Right cardiac atrium (tissue), 5 donors: Measurements from ENCODE around the gene PLEKHH1. TPM values are rescaled to one million over a fixed set of nuclear protein-coding genes. Genes with fewer than 3 reads are reported as not detected.
A peak's percentile ranks its signal among the peaks of the same experiment; 100 is the strongest.

Experiments used
- ATAC-seq, 2 donors: fragments of 200-7000 bp; cut with Tn5 transposase; one replicate each; pipeline versions ENCODE4 v1.8.0 to v1.9.1; 2020; ENCODE audit warnings: moderate library complexity in 2 of 2, mild to moderate bottlenecking in 1 of 2
- DNase-seq, 3 donors: peaks; one replicate each; pipeline ENCODE4 v3.0.0-alpha.2; 2020
- H3K27ac ChIP-seq: one replicate; pipeline ENCODE4 v1.5.1; 2013; ENCODE audit warnings: mild to moderate bottlenecking, low read length, control low read depth, moderate library complexity
- H3K27me3 ChIP-seq: one replicate; pipeline ENCODE4 v1.6.1; 2013; ENCODE audit not compliant: control insufficient read depth, insufficient read depth
- H3K4me1 ChIP-seq: one replicate; pipeline ENCODE4 v1.6.1; 2013; ENCODE audit warnings: low read length; ENCODE audit not compliant: control insufficient read depth, insufficient read depth
- H3K4me3 ChIP-seq: one replicate; pipeline ENCODE4 v1.5.1; 2013; ENCODE audit warnings: low read length, control low read depth
- H3K9me3 ChIP-seq: one replicate; pipeline ENCODE4 v1.6.1; 2013; ENCODE audit warnings: low read length; ENCODE audit not compliant: control insufficient read depth
- WGBS: extraction: QIAGEN DNeasy Blood & Tissue Kit; methylation state at CpG from one replicate; pipeline ENCODE4 v1.1.7; 2013; 5-methylcytosine and 5-hydroxymethylcytosine counted together
- intact Hi-C, 4 donors: fragments of 100-400 bp; cut with DNase I; formaldehyde crosslinking; loops; one replicate each; pipeline versions ENCODE4 v1.11.0 to v1.14.0; 2022 to 2023
- polyA plus RNA-seq: library from polyadenylated mRNA; stranded (reverse); fragments of 200-250 nt; gene quantifications from one replicate; pipeline ENCODE4 v1.2.3, GENCODE V29; 2013
- total RNA-seq, 4 donors: library from RNA; stranded (reverse); fragmentation: NEBNext Ultra II Directional; extraction: Animal tissue kit (Norgen Biotek cat#: 25700); gene quantifications; one replicate each; pipeline ENCODE4 v1.2.1, GENCODE V29; 2021
- donor health status: healthy with polysubstance abuse.
- donor health status: DM: no; HTN: yes; CAD: no.
- donor health status: DM: no; HTN: no; CAD: no.
- donor health status: DM: no; HTN: yes; CAD: no; lungs with severe emphysema.
- donor health status: DM: yes; HTN: yes; CAD: no.

PLEKHH1 gene
- total and polyA plus RNA-seq, 5 donors, result 2.5 to 6.5 (median 4.0) TPM

- 66% methylated on average over 3 of the region's 3 CpGs for WGBS
- intact Hi-C loops, result no loop called here
- ATAC-seq, result no peak
Measured at GRCh38 chr14:67510836-67511235, 22.3 kb upstream of the PLEKHH1 start.

GRCh38 chr14:67512463-67513310 is 20.4 kb upstream of the PLEKHH1 start:
- no peaks in the 10 kb centered on the region for H3K9me3 ChIP-seq
- WGBS, result 72% methylated on average over 8 of the region's 8 CpGs
- intact Hi-C loops, result no loop called here

More at GRCh38 chr14:67510836-67511235, 22.3 kb upstream of the PLEKHH1 start:
- Histone ChIP-seq H3K27me3 (no peaks in the 10 kb centered on the region), H3K27ac (no peak overlapping the region), H3K4me3 (no peak overlapping the region), H3K9me3 (no peaks in the 10 kb centered on the region), H3K4me1 (no peaks in the 10 kb centered on the region)
- DNase-seq, result no peak

DNA sequence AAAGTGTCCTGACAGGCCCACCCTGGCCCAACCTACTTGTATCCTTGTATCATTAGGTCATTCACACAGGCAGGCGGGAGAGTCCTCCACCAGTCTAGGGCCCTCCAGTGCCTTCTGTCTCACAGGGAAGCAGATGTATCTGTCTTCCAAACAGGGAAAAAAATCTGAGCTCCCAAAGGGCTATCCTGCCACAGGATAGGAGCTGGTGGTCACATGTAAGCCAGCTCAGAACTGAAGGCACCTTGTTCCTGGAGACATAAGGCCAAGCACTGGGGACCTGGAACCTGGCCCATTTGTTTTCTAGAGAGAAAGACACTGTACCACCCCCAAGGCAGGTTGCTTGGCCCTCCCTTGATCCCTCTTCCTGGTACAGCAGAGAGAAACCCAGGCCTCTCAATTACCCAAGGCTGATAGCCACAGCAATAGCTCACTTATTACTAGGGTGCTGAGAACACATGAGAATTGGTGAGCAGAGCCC is 19.4 kb upstream of the PLEKHH1 start:
- intact Hi-C loops, result no loop called here
- no peaks in the 10 kb centered on the region for H3K27me3 ChIP-seq
- no peaks in the 10 kb centered on the region for H3K9me3 ChIP-seq
- 89% methylated on average over 1 of the region's 1 CpG for WGBS
- no peak for ATAC-seq
- no peak overlapping the region for H3K4me3 ChIP-seq
- H3K27ac ChIP-seq, result no peak overlapping the region
- no peak for DNase-seq
- H3K4me1 ChIP-seq, result no peaks in the 10 kb centered on the region

More at GRCh38 chr14:67512463-67513310, 20.4 kb upstream of the PLEKHH1 start:
- Histone ChIP-seq H3K27ac (no peak overlapping the region), H3K27me3 (no peaks in the 10 kb centered on the region), H3K4me3 (no peak overlapping the region), H3K4me1 (no peaks in the 10 kb centered on the region)
- ATAC-seq (no peak), DNase-seq (no peak)

GRCh38 chr14:67514203-67514607 is 18.9 kb upstream of the PLEKHH1 start:
- Histone ChIP-seq H3K9me3 (no peaks in the 10 kb centered on the region), H3K27me3 (no peaks in the 10 kb centered on the region), H3K4me1 (no peaks in the 10 kb centered on the region), H3K27ac (no peak overlapping the region), H3K4me3 (peak overlapping the region; percentile 69)
- ATAC-seq (peak; percentile 30 to 36), DNase-seq (peak; percentile 18 to 63 (median 57))
- WGBS, result 30% methylated on average over 9 of the region's 9 CpGs
- intact Hi-C loops, result no loop called here

DNA sequence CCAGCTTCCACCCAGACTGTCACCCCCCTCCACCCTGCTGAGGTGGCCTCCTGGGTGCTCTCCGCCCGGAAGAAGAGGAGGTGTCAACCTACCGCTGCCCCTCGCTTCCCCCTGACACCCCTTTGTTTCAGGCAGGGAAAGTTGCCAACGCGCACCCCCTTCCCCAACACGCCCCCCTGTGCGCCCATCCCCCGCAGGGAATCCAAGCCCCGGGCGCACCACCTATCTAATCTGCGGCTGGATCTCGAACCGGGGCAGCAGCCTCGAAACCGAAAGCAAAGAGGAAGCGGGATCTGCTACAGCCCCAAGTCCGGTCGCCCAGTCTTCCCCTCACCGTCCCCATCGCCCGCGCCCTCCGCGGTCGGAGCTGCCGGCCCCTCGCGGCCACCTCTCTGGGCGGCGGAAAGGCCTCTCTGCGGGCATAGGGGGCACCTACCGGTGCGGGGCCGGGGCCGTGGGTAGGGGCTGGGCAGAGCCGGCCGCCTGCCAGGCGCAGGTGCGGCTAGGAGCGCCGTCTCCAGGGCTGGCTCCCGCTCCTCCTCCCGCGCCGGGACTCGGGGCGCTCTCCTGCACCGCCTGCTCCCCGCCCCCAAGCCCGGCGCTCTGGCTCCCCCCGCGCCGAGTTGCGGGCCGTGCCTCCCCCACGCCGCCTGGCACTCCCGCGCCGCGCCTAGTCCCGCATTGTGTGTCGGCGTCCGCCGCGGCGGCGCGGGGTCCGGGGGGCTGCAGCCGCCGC is 18.3 kb upstream of the PLEKHH1 start:
- peak overlapping the region; percentile 69 for H3K4me3 ChIP-seq
- H3K27ac ChIP-seq, result no peak overlapping the region
- no peaks in the 10 kb centered on the region for H3K9me3 ChIP-seq
- DNase-seq (peak; percentile 23 to 72 (median 65)), ATAC-seq (peak; percentile 44 to 57)
- H3K4me1 ChIP-seq, result no peaks in the 10 kb centered on the region
- WGBS, result under 1% methylated on average over 73 of the region's 75 CpGs
- intact Hi-C loops, result no loop called here
- no peaks in the 10 kb centered on the region for H3K27me3 ChIP-seq

DNA sequence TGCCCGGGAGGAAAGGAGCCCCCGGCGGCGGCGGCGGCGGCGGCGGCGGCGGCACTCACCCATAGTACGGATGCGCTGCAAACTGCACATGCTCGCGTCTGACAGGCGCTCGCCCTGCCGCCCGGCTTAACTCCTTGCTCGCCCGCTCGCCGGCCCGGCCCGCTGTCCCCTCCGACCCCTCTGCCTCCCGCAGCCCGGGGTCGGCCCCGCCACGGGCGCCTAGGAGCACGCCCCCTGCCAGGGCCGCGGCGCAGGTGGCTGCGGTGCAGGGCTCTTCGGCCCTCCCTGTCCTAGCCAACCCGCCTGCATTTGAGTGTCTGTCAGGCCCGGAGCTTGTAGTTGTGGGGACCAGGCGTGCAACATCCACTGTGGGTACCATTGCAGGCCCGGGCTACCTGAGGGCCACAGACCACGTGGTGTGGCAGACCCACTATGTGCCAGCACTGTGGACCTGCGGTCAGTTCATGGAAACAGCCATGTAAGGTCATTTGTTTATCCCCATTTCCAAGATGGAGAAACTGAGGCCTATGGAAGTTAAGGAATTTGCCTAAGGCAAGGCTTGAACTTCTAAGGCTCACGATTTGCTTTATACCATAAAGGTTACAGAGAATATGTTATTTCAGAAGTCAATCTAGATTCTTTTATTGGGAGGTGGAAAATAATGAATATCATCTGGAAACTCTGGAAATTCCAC is 17.6 kb upstream of the PLEKHH1 start:
- WGBS, result 6% methylated on average over 45 of the region's 45 CpGs
- Histone ChIP-seq H3K27me3 (no peaks in the 10 kb centered on the region), H3K9me3 (no peaks in the 10 kb centered on the region), H3K27ac (no peak overlapping the region), H3K4me1 (no peaks in the 10 kb centered on the region), H3K4me3 (peak overlapping the region; percentile 69)
- DNase-seq, result peak in 2 of 3 donors; percentile 71 to 76
- intact Hi-C loops, result no loop called here
- ATAC-seq, result peak; percentile 17 to 32

GRCh38 chr14:67516676-67517075 is 16.4 kb upstream of the PLEKHH1 start:
- intact Hi-C loops, result no loop called here
- ATAC-seq (no peak), DNase-seq (no peak)
- Histone ChIP-seq H3K4me1 (no peaks in the 10 kb centered on the region), H3K27ac (no peak overlapping the region), H3K9me3 (no peaks in the 10 kb centered on the region), H3K27me3 (no peaks in the 10 kb centered on the region), H3K4me3 (no peak overlapping the region)
- 50% methylated on average over 2 of the region's 2 CpGs for WGBS

- Histone ChIP-seq H3K27ac (no peak overlapping the region), H3K9me3 (no peaks in the 10 kb centered on the region), H3K4me3 (no peak overlapping the region), H3K27me3 (no peaks in the 10 kb centered on the region), H3K4me1 (no peaks in the 10 kb centered on the region)
- peak; percentile 38 to 39 for ATAC-seq
- intact Hi-C loops, result no loop called here
- DNase-seq, result peak; percentile 27 to 78 (median 70)
- WGBS, result 23% methylated on average over 12 of the region's 12 CpGs
Measured at GRCh38 chr14:67517083-67517482, 16.0 kb upstream of the PLEKHH1 start.

DNA sequence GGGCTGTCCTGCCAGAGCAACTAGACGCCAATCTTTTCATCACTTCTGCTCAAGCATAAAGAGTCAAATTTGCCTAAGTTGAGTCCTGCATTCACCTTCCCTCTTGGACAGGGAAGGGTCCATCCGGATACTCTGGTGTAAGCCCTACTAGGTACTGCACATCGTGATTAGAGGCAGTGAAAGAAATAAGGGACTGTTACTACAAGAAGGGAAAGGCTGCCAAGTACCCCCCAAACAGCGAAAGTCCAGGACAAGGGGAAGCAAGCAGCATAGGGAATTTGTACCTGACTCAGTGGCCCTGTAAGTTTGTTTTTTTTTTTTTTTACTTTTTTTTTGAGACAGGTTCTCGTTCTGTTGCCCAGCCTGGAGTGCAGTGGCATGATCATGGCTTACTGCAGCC is 13.7 kb upstream of the PLEKHH1 start:
- no peaks in the 10 kb centered on the region for H3K9me3 ChIP-seq
- H3K27me3 ChIP-seq, result no peaks in the 10 kb centered on the region
- H3K4me3 ChIP-seq, result no peak overlapping the region
- intact Hi-C loops, result no loop called here
- no peaks in the 10 kb centered on the region for H3K4me1 ChIP-seq
- DNase-seq (no peak), ATAC-seq (no peak)
- WGBS, result 81% methylated on average over 5 of the region's 5 CpGs
- H3K27ac ChIP-seq, result no peak overlapping the region

- intact Hi-C loops, result loop anchor here in 1 of 4 donors (10.0 kb wide), 1 partner anchor 54 kb away; no protein-coding TSS in a partner anchor
- ATAC-seq (no peak), DNase-seq (no peak)
- Histone ChIP-seq H3K27me3 (no peaks in the 10 kb centered on the region), H3K4me3 (no peak overlapping the region), H3K27ac (no peak overlapping the region), H3K4me1 (no peaks in the 10 kb centered on the region), H3K9me3 (no peaks in the 10 kb centered on the region)
- WGBS, result 90% methylated on average over 1 of the region's 1 CpG
Measured at GRCh38 chr14:67520482-67520881, 12.6 kb upstream of the PLEKHH1 start.
